NCI-H510A (cell line): ENCODE results near the gene LIMCH1.
"Not testable (repeated sequence)": the region's sequence is repeated elsewhere in the genome, so short reads cannot be mapped to it uniquely, and the experiment has no call there.

Source experiments
- DNase-seq: peaks from one replicate; lab custom pipeline; 2025; lab: John Stamatoyannopoulos, UW

Gene LIMCH1

DNA sequence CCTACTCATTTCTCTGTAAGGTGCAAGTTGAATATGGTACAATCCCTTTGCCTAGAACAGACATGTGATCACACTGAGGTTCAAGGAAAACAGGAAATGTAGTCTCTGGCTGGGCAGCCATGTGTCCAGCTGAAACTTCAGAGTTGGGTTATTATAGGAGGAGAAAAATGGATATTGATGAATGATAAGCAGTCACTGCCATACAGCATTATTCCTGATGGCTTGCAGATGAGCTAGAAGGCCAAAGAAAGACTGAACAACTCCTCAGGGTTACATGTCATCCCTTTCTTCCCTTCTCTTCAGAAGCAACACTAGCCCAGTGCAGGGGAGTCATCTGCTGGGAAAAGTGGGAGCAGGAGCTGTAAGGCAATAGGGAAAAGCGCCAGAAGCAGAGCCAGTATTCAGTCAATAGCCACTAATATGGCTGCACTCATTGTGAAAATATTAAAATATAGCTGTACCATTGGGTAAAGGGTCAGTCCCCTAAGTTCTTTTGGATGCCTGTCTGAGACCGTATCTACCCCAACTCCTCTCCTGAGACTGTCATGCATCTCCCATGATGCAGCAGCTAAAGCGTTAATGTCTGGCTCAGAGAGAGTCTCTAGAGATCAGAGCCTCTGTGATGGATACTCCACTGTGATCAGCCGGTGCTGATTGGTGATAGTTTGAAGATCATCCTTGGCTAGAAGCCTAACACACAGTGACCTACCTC lies 190.1 kb downstream of the LIMCH1 start:
- no peak for DNase-seq

DNA sequence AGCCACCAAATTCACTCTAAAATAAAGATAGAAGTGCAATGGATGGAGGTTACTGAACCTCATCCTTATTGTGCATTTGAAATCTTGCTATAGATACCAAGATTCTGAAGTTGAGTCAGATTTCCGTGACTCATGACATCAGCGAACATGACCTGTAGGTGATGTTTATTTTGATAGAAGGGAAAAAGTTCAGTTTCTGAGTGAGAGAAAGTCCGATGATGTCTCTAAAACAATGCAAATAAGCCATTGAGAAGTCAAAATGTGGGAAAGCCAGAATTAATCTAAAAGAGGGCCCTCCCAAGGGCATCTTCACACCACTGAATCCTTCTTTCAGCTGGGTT lies 190.6 kb downstream of the LIMCH1 start:
- no peak for DNase-seq

DNA sequence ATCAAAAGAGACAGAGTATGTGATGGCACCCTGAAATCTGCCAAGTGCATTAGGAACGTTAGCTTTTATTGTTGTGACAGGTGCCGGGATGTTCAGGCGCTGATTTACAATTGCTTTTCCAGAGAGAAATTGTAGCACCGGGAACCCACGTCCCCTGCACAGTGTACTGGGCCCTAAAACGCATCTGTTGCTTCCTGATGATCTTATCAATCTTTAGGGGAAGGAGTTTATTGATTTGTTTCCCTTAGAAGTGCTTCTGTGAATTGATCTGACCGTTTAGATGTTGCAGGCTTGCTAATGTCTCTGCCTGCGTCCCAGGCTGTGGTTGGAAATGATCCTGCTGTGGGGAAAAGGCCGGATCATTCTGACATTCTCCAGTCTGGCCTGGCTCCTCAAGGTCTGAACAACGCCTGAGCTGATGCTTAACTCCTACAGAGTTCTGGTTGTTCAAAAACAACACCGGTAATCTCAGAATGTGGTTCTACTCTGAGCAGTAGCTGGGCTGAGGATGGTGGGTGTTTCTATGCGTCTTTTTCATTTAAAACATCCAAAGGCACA lies 193.7 kb downstream of the LIMCH1 start:
- no peak for DNase-seq

DNA sequence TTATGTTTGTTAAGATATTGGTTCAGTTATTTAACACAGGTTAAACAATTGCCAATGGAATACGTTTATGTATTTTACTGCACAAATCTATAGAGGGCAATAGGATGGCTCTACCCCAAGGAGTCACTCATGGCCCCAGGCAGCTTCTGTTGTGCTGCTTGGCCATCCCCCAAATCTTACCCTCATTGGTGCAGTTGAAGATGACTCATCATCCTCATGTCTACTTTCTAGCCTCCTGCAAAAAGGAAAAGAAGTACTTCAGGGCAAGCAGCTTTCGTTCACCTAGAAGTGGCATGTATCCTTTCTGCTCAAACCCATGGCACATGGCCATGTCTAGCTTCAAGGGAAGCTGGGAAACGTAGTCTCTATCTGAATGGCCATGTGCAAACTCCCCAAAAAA lies 196.4 kb downstream of the LIMCH1 start:
- no peak for DNase-seq

DNA sequence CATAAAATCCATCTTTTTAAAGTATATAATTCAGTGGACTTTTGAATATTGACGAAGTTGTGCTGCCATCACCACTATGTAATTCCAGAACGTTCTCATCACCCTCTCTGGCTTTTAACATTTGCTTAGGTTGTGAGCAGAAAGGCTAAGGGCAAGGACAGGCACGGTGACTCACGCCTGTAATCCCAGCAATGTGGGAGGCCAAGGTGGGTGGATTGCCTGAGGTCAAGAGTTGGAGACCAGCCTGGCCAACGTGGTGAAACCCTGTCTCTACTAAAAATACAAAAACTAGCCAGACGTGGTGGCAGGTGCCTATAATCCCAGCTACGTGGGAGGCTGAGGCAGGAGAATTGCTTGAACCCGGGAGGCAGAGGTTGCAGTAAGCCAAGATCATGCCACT lies 199.5 kb downstream of the LIMCH1 start:
- not testable (repeated sequence) for DNase-seq

DNA sequence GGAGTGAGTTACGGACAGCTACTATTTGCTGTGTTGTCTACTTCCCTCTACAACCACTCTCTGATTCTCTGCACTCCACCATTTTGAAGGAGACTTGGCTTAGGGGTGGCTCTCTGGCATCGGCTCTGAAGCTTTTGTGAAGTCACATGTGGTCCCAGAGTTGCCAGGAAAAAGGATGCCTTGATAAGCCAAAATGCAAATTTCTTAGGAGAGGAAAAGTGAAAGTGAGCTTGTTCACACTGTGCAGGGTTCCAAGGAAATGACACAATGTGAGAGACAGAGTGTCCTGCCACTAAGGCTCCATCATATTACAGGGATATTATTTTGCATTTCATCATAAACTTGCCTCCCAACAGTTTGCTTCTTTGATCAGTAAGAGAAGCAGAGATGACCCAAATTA lies 203.4 kb downstream of the LIMCH1 start:
- no peak for DNase-seq

DNA sequence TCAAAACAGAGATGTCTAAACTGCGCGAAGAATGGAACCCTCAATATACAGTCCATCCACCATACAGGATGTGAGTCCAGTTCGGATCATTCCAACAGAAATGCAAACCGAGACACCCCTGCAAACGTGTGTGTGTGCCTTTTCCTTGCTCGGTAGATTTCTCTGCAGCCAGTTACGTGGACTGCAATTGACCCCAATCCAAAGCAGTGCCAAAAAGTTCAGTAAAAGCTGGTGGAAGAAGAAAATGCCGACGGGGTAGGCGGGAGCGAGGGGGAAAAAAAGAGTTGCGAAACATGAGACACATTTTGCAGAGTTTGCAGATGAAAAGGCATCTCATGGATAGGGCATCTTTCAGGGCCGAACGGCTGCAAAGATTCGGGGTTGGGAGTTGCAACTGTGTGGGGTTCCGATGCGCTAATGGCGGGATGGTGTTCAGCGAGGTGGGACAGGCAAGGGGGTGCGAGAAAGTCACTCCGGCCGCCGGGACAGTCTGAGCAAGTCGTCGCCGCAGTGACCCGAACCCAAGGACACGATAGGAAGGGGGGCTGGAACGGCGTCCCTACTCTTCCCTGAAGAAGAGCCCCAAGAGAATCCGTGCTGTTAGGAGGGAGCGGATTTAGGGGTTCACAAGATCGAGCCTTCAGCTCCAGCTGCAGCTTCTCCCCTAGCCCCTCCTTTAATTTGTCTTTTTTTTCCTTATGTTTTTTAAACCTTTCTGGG lies 206.8 kb downstream of the LIMCH1 start:
- no peak for DNase-seq

DNA sequence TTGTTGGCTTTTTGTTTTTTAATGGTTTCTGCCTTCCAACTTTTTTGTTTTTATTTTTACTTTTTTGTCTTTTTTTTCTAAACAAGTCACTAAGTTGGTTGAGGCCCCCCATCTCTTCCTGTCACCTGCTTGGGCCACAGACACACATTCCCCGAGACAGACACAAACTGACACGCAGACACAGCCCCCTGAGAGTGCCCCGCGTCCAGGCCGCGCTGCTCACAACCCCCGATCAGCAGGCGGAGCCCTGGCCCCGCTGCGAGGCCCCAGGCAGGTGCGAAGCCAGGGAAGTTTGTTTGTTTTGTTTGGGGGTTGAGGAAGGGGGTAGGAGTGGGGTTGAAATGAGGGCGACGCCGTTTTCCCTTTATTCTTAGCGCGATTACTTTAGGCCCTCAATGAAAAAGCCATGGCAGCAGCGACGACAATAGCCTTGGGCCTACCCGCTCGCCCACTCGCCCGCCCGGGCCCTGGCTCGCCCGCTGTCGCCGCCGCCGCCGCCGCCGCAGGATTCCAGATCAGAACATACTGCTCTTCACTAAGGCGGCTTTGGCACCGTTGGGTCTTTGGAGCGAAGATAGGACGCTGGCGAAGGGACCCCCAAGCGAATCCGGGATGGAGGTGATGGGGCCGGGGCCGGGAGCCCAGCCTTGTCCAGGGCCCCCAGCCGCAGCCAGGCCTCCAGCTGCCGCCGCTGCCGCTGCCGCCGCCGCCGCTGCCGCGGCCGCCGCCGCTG lies 207.5 kb downstream of the LIMCH1 start:
- DNase-seq, result no peak

DNA sequence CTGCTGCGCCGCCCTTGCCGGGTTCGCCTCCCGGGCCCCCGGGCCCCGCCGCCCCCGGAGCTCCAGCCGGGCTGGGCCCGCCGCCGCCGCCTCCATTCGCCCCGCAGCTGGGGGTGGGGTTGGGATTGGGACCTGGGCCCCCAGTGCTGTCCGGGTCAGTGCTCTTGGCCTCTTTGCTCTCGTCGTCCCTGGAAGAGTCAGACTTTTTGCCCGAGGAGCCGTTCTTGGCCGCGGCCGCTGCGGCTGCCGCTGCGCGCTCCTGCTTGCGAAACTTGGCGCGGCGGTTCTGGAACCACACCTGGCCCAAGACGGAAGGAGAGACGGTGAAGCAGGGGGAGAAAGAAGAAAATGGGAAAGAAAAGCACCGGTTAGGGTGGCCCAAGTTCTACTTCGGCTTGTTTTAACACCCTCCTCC lies 208.1 kb downstream of the LIMCH1 start:
- no peak for DNase-seq

DNA sequence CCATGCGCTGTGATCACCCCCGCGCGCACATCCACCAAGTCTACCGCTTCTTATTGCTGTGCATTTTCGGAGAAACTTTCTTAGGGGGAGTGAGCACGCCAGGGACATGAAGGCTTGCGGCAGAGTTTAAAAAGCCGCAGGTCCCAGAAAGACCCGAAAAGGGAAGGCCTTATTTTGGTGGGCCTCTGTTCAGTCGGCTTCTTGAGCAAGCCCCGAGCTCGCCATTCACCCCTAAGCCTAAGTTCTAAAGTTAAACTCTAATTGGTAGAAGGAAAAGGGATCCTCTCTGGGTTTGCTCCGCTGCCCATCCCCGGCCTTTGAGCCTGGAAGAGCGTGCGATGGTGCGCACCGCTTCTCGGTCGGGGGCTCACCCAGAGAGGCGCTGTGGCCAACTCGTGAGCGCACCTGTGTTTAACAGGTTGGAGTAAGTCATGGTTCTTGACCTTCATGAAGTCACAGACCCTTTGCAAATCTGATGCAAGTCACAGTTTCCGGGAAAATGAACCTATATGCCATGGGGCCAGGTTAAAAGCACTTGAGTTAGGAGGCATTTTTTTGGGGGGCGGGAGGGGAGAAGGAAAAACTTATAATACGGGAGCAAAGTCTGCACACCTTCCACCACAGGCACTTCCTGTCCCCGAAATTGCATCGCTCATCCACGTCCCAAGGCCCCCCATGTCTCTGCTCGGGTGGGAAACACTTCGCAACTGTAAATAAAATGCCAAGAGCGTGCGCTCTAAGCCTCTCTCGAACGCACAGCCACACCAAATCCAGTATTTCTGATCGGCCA lies 208.7 kb downstream of the LIMCH1 start:
- no peak for DNase-seq

DNA sequence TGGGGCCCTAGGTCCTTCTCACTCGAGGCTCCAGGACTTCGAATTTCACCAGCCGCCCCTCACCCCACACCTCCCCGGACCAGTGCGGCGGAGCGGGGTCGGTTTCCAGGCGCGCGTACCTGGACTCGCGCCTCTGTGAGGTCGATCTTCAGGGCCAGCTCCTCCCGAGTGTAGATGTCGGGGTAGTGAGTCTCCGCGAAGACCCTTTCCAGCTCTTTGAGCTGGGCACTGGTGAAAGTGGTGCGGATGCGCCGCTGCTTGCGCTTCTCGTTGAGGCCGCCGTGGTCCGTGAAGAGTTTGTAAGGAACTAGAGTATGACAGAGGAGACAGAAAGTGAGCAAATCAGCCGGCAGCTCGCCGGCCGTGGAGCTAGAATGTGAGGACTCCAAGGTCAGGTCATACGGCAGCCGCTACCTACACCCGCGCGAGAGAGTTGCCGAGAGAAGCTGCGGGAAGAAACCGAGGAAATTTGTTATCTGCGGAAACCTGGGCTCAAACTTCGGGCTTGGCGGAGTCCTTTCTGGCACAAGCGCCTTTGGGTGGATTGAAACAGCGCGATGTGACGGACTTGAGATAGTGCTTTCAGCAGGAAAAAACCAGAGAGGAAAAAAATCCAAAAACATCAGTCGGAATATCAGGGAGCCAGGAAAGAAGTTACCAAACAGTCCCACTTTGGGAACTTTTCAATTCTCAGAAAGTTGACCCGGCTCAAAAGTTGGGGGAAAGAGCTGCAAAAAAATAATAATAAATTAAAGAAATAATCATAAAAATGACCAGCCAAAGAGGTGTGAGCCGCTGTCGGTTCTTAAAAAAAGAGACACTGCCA lies 209.5 kb downstream of the LIMCH1 start:
- no peak for DNase-seq

DNA sequence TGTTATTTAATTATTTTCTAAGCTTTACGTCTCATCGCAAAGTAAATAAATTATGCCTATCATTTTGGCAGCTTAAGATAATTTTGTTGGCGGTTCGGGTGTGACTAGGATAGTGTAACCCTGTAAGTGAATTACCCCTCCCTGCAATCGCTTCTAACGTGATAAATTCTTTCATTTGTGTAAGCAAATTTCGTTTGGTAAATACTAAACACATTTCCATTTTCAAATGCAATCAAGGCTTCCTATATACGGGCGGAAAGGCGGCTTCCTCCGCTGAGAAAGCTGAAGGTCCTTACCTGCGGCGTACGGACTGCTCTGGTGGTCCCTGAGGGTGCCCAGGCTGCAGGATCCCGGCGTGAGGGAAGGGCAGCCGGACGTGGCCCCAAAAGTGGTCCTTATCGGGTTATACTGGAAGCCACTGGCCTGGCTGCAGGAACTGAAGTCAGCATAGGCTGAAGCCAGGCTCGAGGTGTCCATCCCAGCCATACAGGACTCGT lies 210.2 kb downstream of the LIMCH1 start:
- no peak for DNase-seq

DNA sequence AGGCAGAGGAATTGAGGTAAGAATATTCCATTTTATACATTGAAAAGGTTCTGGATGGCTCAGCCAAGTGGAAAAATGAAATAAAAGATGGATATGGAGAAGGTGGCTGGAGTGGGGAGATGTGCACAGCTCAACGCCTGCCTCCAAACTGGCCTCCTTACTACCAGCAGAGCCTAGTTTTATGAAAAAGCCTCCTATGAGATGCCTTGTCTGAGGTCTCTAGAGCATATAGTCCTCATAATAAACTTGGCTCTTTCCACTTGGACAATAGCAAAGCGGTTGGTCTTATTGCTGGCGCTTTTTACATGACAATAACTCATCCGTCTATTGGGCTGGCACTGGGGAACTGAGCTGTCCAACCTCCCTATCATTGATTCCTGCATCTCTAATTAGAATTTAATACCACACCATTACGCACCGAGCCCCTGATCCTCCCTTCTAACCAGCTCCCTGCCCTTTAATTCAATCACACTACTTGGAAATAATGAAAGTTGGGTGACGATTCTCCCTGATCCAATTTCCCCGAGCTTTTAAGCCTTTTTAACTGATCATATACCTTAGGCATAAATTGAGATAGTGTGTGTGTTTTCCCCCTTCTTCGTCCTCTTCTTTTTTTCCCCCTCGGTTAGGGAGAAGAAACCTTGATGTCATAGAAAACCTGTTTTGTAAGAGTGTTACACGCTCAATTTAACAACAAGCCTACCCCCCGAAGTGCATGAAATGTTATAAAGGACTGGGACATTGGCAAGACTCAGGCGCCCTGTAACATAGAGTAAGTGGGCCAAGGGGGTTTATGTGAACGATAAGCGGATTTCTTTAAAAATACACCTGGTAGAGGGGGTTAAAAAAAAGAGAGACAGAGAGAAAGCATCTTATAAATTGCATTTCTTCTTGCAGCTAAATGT lies 210.9 kb downstream of the LIMCH1 start, which contains the start of gene PHOX2B:
Gene PHOX2B (minus strand): TSS at position 155 of the 905 bp plus-strand sequence. CDS start 115 bp downstream, at position 40.
- DNase-seq, result no peak

DNA sequence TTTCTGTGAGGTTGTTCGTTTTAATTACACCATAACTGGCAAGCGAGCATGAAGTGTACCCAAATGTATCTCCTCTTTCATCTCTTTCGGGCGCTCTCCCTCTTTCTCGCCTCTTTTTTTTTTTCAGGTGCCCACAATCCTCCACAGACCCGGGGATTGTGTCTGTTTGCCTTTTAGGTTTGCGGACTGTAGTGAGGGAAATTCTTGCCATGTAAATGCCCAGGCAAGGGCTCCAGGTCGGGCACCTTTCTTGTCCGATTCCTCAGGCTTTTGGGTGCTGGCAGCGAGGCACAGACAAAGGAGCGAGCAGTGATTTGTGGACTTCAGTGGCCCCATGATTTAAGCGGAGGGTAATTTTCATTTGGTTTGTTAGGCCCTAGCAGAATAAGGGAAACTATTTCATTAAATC lies 211.7 kb downstream of the LIMCH1 start:
- DNase-seq, result no peak
